ENCODE measurements around the gene PACSIN1.

- no peak for TF ChIP-seq CTCF (IDR thresholded peaks at IDR 0.05)
- no peak for TF ChIP-seq POLR2A (IDR thresholded peaks at IDR 0.05)
Observed at GRCh38 chr6:34525431-34526175, 59.7 kb downstream of the PACSIN1 start.
